AG09309 (cell line): ENCODE data around the gene FGF5.

Experiments
- DNase-seq: peaks from one replicate; pipeline ENCODE4 v3.0.0-alpha.2; 2010; ENCODE audit warnings: low read depth
- H3K4me3 ChIP-seq: 2 replicates; pipeline ENCODE4 v1.5.1; 2011; ENCODE audit warnings: mild to moderate bottlenecking, low read depth, low read length, moderate library complexity; ENCODE audit not compliant: control insufficient read depth
- CTCF ChIP-seq: IDR thresholded peaks from 2 replicates; pipeline ENCODE4 v1.5.1; 2011; ENCODE audit warnings: mild to moderate bottlenecking, low read depth, low read length, inconsistent platforms; ENCODE audit not compliant: insufficient read depth, control insufficient read depth; ENCODE audit errors: missing control alignments

FGF5 gene

GRCh38 chr4:80266253-80266901 is at the start of gene FGF5:
Gene FGF5, plus strand, starts transcription at chr4:80266664. Its CDS starts 161 bp downstream, at chr4:80266825.
- no peak for TF ChIP-seq CTCF
- peak within 1 kb of the TSS; percentile 91 for H3K4me3 ChIP-seq
- peak; percentile 80 for DNase-seq

- TF ChIP-seq CTCF: no peak
- DNase-seq: no peak
- no peak overlapping the region for H3K4me3 ChIP-seq
Measured at GRCh38 chr4:80219301-80220025, 47.0 kb upstream of the FGF5 start.

- H3K4me3 ChIP-seq: no peak overlapping the region
- no peak for TF ChIP-seq CTCF
- DNase-seq: no peak
Measured at GRCh38 chr4:80220711-80221110, 45.8 kb upstream of the FGF5 start.

- H3K4me3 ChIP-seq: no peak overlapping the region
- peak; percentile 30 for TF ChIP-seq CTCF
- DNase-seq: no peak
Measured at GRCh38 chr4:80221161-80221560, 45.3 kb upstream of the FGF5 start.

- H3K4me3 ChIP-seq: no peak overlapping the region
- DNase-seq: no peak
- TF ChIP-seq CTCF: no peak
Measured at GRCh38 chr4:80225595-80225994, 40.9 kb upstream of the FGF5 start.

- TF ChIP-seq CTCF: no peak
Measured at GRCh38 chr4:80226094-80226493, 40.4 kb upstream of the FGF5 start.

More at GRCh38 chr4:80226094-80226493, 40.4 kb upstream of the FGF5 start:
- no peak overlapping the region for H3K4me3 ChIP-seq
- no peak for DNase-seq
